Lower leg skin (tissue), 4 donors: Measurements from ENCODE around the gene GGNBP2. TPM values are rescaled to one million over a fixed set of nuclear protein-coding genes. Genes with fewer than 3 reads are reported as not detected.
A peak's percentile ranks its signal among the peaks of the same experiment; 100 is the strongest.

Source experiments
- DNase-seq, 2 donors: peaks; one replicate each; pipeline ENCODE4 v3.0.0-alpha.2; 2019; ENCODE audit warnings: low spot score in 2 of 2
- H3K4me3 ChIP-seq: fragments of 200-600 bp; sonication (generic); 2 replicates; pipeline ENCODE4 v1.5.1; 2017; ENCODE audit warnings: mild to moderate bottlenecking, low read depth; ENCODE audit not compliant: poor library complexity, severe bottlenecking
- CTCF ChIP-seq, 3 donors: fragments of 450-650 bp; IDR thresholded peaks; one replicate each; pipeline ENCODE4 v1.5.1; 2016; ENCODE audit warnings: antibody characterized with exemption in 3 of 3, mild to moderate bottlenecking in 3 of 3, moderate library complexity in 2 of 3
- POLR2A ChIP-seq, 2 donors: fragments of 450-650 bp; IDR thresholded peaks; one replicate each; pipeline ENCODE4 v1.6.1; 2016 to 2017; ENCODE audit warnings: antibody characterized with exemption in 2 of 2, mild to moderate bottlenecking in 1 of 2, moderate library complexity in 1 of 2
- WGBS, 2 donors: methylation state at CpG; one replicate each; pipeline ENCODE4 v1.1.5; 2018; 5-methylcytosine and 5-hydroxymethylcytosine counted together
- intact Hi-C: fragments of 100-400 bp; cut with DNase I; formaldehyde crosslinking; loops from one replicate; pipeline ENCODE4 v1.15.0; 2023; ENCODE audit warnings: low total_unique reads
- total RNA-seq, 4 donors: library from RNA; depleted of rRNA; stranded (reverse); fragments of >200 nt; gene quantifications; one replicate each; pipeline ENCODE4 v1.1.0, GENCODE V29; 2016

The GGNBP2 gene
- total RNA-seq, result 10 to 100 TPM; 38.2 to 79.6 (median 55.0) TPM

- 0 to 1% methylated on average over 30 to 39 of the region's 71 CpGs for WGBS, 2 donors
- intact Hi-C loops, result no loop called here
- DNase-seq, result peak; percentile 84 to 98
- H3K4me3 ChIP-seq, result peak within 1 kb of the TSS; percentile 96
- no peak for TF ChIP-seq CTCF (IDR thresholded peaks at IDR 0.05)
- TF ChIP-seq POLR2A (IDR thresholded peaks at IDR 0.05), result peak in 1 of 2 donors; percentile 70
These were observed at the start of gene GGNBP2 for GRCh38 chr17:36544307-36545076. TSS of gene GGNBP2 (plus strand) at chr17:36544919. CDS start at chr17:36545725, 806 bp downstream.

GRCh38 chr17:36495076-36495578 is 49.6 kb upstream of the GGNBP2 start:
- no peak for TF ChIP-seq POLR2A (IDR thresholded peaks at IDR 0.05)
- no peak for TF ChIP-seq CTCF (IDR thresholded peaks at IDR 0.05)
- 70 to 71% methylated on average over 3 of the region's 3 CpGs for WGBS, 2 donors
- intact Hi-C loops, result no loop called here
- H3K4me3 ChIP-seq, result no peak overlapping the region
- DNase-seq, result peak in 1 of 2 donors; percentile 23

- no peak overlapping the region for H3K4me3 ChIP-seq
- intact Hi-C loops, result no loop called here
- DNase-seq, result peak in 1 of 2 donors; percentile 59
- TF ChIP-seq CTCF (IDR thresholded peaks at IDR 0.05) (no peak), POLR2A (IDR thresholded peaks at IDR 0.05) (no peak)
- 94% methylated on average over 9 of the region's 9 CpGs for whole genome bisulfite sequencing, 2 donors
These were observed 48.5 kb upstream of the GGNBP2 start for GRCh38 chr17:36496018-36496789.

GRCh38 chr17:36498155-36498554 is 46.6 kb upstream of the GGNBP2 start:
- intact Hi-C loops, result no loop called here
- no peak overlapping the region for H3K4me3 ChIP-seq
- DNase-seq, result peak in 1 of 2 donors; percentile 66
- TF ChIP-seq CTCF (IDR thresholded peaks at IDR 0.05), result no peak
- TF ChIP-seq POLR2A (IDR thresholded peaks at IDR 0.05), result no peak
- 80 to 82% methylated on average over 9 of the region's 9 CpGs for WGBS, 2 donors

GRCh38 chr17:36498560-36499300 is 46.0 kb upstream of the GGNBP2 start:
- intact Hi-C loops, result no loop called here
- no peak for TF ChIP-seq CTCF (IDR thresholded peaks at IDR 0.05)
- no peak for TF ChIP-seq POLR2A (IDR thresholded peaks at IDR 0.05)
- no peak overlapping the region for H3K4me3 ChIP-seq
- peak in 1 of 2 donors; percentile 39 for DNase-seq
- 71 to 75% methylated on average over 7 of the region's 7 CpGs for WGBS, 2 donors
